ENCODE measurements around the gene GALNT11. TPM values are rescaled to one million over a fixed set of nuclear protein-coding genes. Genes with fewer than 3 reads are reported as not detected.

GALNT11 gene
- total and polyA plus RNA-seq, 9 of the 15 experiments (the other 6 are each of a cell fraction or from before 2014, with no cell fraction given), result 8.2 to 59.5 (median 36.5) TPM

GRCh38 chr7:152142976-152143595 is 117.6 kb downstream of the GALNT11 start:
- peaks cover 96% of the 10 kb centered on the region for H3K36me3 ChIP-seq (ENCODE audit: control insufficient read depth, insufficient read depth, low read length)
- BruUV-seq (replicated peaks), result no TSS peak

More at GRCh38 chr7:152142976-152143595, 117.6 kb downstream of the GALNT11 start:
- intact Hi-C loops (cut with micrococcal nuclease), result no loop called here
- ATAC-seq, result no peak
- no peak overlapping the region for H3K9ac ChIP-seq (ENCODE audit: insufficient read depth in 1 of 2, low read depth in 2 of 2, low read length in 2 of 2)
- TF ChIP-seq KDM1A (IDR thresholded peaks at IDR 0.05), result no peak
- no peak for TF ChIP-seq ZNF583 (CRISPR knock-in tag; IDR thresholded peaks at IDR 0.05)
- TF ChIP-seq, protein P1, sequence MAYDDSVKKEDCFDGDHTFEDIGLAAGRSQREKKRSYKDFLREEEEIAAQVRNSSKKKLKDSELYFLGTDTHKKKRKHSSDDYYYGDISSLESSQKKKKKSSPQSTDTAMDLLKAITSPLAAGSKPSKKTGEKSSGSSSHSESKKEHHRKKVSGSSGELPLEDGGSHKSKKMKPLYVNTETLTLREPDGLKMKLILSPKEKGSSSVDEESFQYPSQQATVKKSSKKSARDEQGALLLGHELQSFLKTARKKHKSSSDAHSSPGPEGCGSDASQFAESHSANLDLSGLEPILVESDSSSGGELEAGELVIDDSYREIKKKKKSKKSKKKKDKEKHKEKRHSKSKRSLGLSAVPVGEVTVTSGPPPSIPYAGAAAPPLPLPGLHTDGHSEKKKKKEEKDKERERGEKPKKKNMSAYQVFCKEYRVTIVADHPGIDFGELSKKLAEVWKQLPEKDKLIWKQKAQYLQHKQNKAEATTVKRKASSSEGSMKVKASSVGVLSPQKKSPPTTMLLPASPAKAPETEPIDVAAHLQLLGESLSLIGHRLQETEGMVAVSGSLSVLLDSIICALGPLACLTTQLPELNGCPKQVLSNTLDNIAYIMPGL (CRISPR knock-in tag; IDR thresholded peaks at IDR 0.05), result no peak
- no peaks in the 10 kb centered on the region; the same call in 1 of the 2 replicates for H4K20me1 ChIP-seq (replicated peaks; ENCODE audit: control insufficient read depth, insufficient read depth, low read length)
- H3K79me2 ChIP-seq (ENCODE audit: control insufficient read depth, insufficient read depth, low read length), result no peaks in the 10 kb centered on the region
- 75% methylated on average over 5 of the region's 5 CpGs for WGBS (ENCODE audit: insufficient coverage, low coverage, missing lambda C conversion rate)
- no peak overlapping the region for H3K27ac ChIP-seq (ENCODE audit: extremely low read depth, low read depth, low read length)
- DNase-seq (ENCODE audit: extremely low read depth in 1 of 4, low spot score in 3 of 4), result no peak
- H3K4me1 ChIP-seq (replicated peaks in 1 of 2; ENCODE audit: control insufficient read depth in 2 of 2, insufficient read depth in 2 of 2, low read length in 2 of 2), result no peaks in the 10 kb centered on the region
- CTCF ChIA-PET (ENCODE audit: low intra/inter-chr PET ratio), result no interaction called here
- no peaks in the 10 kb centered on the region for H3K9me3 ChIP-seq (replicated peaks; ENCODE audit: control insufficient read depth, insufficient read depth, low read depth, low read length)
- peaks cover 4% of the 10 kb centered on the region for H3K9me1 ChIP-seq (ENCODE audit: control insufficient read depth, insufficient read depth, low read length)
- H2AFZ ChIP-seq (ENCODE audit: low read depth, low read length), result no peak overlapping the region
- H3K4me2 ChIP-seq (ENCODE audit: insufficient read depth, low read length), result no peak overlapping the region
- in situ Hi-C loops (cut with MboI), result no loop called here
- POLR2A ChIA-PET, result interaction anchor here (0.9 to 1.3 kb wide), 3 partner anchors 9 to 30 kb away, joined by 3 to 7 read pairs (median 3); no protein-coding TSS in a partner anchor
- H3K4me3 ChIP-seq, result no peak overlapping the region
- FAIRE-seq, result no peak
- no peaks in the 10 kb centered on the region for H3K27me3 ChIP-seq (ENCODE audit: control insufficient read depth in 2 of 2, insufficient read depth in 2 of 2, low read length in 2 of 2)
